WERI-Rb-1 (cell line): Measurements from ENCODE around the gene ALDH3A1.
A peak's percentile ranks its signal among the peaks of the same experiment; 100 is the strongest.

Experiments used
- DNase-seq: peaks from one replicate; pipeline ENCODE4 v3.0.0-alpha.2; 2020
- H3K27ac ChIP-seq: fragments of 250-450 bp; sonication (Bioruptor Pico); 2 replicates; pipeline ENCODE4 v1.5.1; 2020; ENCODE audit warnings: mild to moderate bottlenecking, moderate library complexity
- H3K27me3 ChIP-seq: fragments of 250-450 bp; sonication (Bioruptor Pico); 2 replicates; pipeline ENCODE4 v1.5.1; 2021; ENCODE audit warnings: mild to moderate bottlenecking, low read depth, moderate library complexity; ENCODE audit not compliant: insufficient read depth, severe bottlenecking
- H3K36me3 ChIP-seq: fragments of 250-450 bp; sonication (Bioruptor Pico); 2 replicates; pipeline ENCODE4 v1.5.1; 2020; ENCODE audit warnings: mild to moderate bottlenecking, moderate library complexity
- H3K4me3 ChIP-seq: 2 replicates; pipeline ENCODE4 v1.5.1; 2011; ENCODE audit warnings: low read depth, mild to moderate bottlenecking, control low read depth, low read length
- H3K9me3 ChIP-seq: fragments of 250-450 bp; sonication (Bioruptor Pico); 2 replicates; pipeline ENCODE4 v1.5.1; 2021; ENCODE audit warnings: mild to moderate bottlenecking, moderate library complexity; ENCODE audit not compliant: severe bottlenecking
- TF ChIP-seq, protein P1 (sequence below): IDR thresholded peaks from 2 replicates; pipeline ENCODE4 v1.5.1; 2011; ENCODE audit warnings: low read depth, mild to moderate bottlenecking, control low read depth, inconsistent platforms, low read length

ALDH3A1 gene

DNA sequence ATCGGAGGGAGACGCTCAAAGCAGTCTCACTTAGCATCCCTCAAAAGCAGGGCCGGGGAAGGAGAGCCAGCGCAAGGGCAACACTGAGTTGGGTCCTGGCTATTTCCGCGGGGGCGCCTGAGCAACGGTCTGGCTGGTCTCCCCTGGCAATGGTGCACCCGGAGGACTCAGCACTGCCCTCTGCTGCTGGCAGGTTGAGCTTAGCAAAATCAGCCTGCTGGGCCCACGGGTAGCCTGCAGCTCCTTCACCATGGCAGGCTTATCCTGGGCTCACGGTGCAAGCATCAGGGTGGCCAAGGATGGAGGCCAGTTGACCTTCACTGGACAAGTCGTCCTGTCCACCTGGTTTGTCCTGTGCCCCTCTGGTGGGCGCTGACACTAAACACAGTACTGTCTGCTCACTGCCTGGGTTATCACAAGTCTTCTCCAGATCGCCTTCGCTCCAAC is 14.4 kb upstream of the ALDH3A1 start:
- H3K27me3 ChIP-seq = no peaks in the 10 kb centered on the region
- no peak overlapping the region for H3K4me3 ChIP-seq
- no peaks in the 10 kb centered on the region for H3K9me3 ChIP-seq
- peak; percentile 84 for DNase-seq
- TF ChIP-seq, protein P1, sequence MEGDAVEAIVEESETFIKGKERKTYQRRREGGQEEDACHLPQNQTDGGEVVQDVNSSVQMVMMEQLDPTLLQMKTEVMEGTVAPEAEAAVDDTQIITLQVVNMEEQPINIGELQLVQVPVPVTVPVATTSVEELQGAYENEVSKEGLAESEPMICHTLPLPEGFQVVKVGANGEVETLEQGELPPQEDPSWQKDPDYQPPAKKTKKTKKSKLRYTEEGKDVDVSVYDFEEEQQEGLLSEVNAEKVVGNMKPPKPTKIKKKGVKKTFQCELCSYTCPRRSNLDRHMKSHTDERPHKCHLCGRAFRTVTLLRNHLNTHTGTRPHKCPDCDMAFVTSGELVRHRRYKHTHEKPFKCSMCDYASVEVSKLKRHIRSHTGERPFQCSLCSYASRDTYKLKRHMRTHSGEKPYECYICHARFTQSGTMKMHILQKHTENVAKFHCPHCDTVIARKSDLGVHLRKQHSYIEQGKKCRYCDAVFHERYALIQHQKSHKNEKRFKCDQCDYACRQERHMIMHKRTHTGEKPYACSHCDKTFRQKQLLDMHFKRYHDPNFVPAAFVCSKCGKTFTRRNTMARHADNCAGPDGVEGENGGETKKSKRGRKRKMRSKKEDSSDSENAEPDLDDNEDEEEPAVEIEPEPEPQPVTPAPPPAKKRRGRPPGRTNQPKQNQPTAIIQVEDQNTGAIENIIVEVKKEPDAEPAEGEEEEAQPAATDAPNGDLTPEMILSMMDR = peak; percentile 97
- H3K27ac ChIP-seq = no peak overlapping the region
- no peaks in the 10 kb centered on the region for H3K36me3 ChIP-seq

DNA sequence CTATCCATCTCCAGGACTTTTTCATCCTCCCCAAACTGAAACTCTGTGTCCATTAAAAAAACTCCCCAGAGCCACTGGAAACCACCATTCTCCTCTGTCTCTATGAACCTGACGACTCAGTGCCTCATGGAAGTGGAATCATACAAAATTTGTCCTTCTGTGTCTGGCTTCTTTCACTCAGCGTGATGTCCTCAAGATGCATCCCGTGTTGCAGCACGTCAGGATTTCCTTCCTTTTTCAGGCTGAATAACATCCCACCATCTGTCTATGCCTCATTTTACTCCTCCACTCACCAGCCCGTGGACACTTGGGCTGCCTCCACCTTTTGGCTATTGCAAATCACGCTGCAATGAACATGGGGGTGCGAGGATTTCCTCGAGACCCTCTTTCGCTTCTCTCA is 12.6 kb upstream of the ALDH3A1 start:
- Histone ChIP-seq H3K27me3 (no peaks in the 10 kb centered on the region), H3K9me3 (no peaks in the 10 kb centered on the region), H3K4me3 (no peak overlapping the region), H3K36me3 (no peaks in the 10 kb centered on the region), H3K27ac (no peak overlapping the region)
- TF ChIP-seq, protein P1 = no peak
- no peak for DNase-seq

DNA sequence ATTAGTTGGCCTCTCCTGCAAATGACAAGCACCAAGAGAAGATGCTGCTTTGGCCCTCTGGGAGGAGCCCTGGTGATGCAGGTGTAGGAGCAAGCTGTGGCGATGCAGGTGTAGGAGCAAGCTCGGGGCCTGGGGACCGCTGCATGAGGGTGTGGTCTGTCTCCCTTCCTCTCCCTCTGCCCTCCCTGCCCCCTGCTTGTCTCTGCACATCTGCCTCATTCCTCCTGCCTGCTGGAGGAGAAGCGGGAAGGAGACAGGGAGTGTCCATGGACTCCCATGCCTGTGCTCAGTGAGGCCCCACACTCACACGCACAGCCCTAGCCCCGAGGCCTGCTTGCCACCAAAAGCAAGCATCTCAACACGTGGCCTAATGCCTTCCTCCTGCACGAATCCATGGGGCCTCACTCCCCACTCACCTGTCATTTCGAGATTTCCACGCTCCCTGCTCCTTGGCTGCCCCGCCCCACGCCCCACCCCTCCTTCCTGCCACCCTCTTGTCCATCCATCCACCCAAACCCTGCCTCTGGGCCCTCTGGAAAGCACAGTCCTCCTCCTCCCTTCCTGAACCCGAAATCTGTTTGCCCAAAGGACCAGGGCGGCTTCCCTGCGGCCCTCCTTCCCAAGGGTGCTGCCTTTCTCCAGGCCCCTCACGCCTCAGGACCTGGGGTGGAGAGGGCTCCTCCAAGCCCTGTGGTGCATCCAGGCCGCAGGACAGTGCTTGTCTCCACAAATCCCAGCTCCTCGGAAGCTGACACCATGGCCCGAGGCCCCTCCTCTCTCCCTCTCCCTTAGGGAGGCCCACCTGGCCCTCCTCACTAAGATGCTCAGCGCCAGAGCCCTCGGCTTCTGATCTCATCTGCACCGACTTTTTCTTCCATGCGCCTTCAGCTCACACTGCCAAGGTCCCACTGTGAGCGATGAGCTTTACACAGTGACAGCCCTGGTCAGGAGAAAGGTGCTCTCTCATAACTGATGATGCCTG is 11.8 kb upstream of the ALDH3A1 start:
- Histone ChIP-seq H3K9me3 (no peaks in the 10 kb centered on the region), H3K27ac (no peak overlapping the region), H3K36me3 (no peaks in the 10 kb centered on the region), H3K27me3 (no peaks in the 10 kb centered on the region), H3K4me3 (no peak overlapping the region)
- TF ChIP-seq, protein P1 = no peak
- peak; percentile 64 for DNase-seq

DNA sequence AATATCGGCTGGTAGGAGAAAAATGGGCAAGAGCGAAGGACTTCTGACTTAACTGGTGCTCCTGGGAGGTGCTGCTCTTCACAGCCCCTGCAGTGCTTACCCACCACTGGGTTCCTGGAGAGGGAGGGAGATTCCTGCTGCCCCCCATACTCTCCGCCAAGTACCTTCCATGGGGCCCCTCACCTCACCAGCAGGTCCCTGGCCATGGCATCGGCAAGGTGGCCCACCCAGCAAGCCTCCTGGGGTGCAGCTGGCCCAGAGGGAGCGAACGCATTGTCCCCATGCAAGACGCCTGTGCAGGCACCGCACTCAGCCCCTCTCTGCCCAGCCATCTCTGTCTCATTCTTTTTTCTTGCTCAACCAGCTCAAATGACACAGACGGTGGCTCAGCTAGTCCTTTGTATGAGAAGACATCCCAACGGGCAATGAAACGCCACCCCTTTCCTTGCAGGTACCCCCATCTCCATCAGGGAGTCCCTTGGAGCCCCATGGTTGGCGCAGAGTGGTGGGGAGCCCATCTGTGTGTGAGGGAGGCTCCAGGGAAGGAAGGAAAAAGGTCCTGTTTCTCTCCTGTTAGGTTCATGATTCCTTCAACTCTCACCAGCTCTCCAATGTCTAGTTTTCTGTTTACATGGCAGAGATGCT is 9.6 kb upstream of the ALDH3A1 start:
- Histone ChIP-seq H3K27me3 (no peaks in the 10 kb centered on the region), H3K36me3 (no peaks in the 10 kb centered on the region), H3K27ac (no peak overlapping the region), H3K9me3 (no peaks in the 10 kb centered on the region), H3K4me3 (no peak overlapping the region)
- TF ChIP-seq, protein P1 = no peak
- no peak for DNase-seq

DNA sequence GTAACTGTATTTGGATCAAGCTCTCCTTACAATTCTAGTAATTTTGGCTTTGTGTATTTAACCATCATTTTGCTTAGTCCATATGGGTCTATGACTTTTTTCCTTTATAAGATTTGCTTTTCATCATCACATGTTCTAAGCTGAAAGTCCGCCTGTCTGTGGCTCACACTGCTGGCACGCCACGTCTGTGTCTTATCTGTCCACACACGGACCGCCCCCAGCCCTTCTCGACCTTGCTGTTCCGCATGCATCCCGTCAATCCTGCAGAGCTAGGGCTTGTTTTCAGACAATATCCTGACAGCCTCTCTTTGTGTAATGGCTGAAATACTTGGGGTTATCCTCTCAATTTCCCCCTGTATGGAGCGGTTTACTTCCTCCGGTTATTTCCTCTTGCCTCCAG is 8.4 kb upstream of the ALDH3A1 start:
- H3K36me3 ChIP-seq = no peaks in the 10 kb centered on the region
- no peaks in the 10 kb centered on the region for H3K9me3 ChIP-seq
- H3K4me3 ChIP-seq = no peak overlapping the region
- no peak for DNase-seq
- H3K27me3 ChIP-seq = no peaks in the 10 kb centered on the region
- TF ChIP-seq, protein P1 = no peak
- no peak overlapping the region for H3K27ac ChIP-seq
